22Rv1 (cell line): Measurements from ENCODE around the gene CS.

Source experiments
- ZFX ChIP-seq: fragments of 450-650 bp; IDR thresholded peaks from 2 replicates; pipeline ENCODE4 v1.6.1; 2017; ENCODE audit warnings: antibody characterized with exemption, borderline replicate concordance
- TF ChIP-seq, protein P1 (sequence below): fragments of 450-650 bp; IDR thresholded peaks from 2 replicates; pipeline ENCODE4 v1.5.1; 2017; ENCODE audit warnings: mild to moderate bottlenecking

DNA sequence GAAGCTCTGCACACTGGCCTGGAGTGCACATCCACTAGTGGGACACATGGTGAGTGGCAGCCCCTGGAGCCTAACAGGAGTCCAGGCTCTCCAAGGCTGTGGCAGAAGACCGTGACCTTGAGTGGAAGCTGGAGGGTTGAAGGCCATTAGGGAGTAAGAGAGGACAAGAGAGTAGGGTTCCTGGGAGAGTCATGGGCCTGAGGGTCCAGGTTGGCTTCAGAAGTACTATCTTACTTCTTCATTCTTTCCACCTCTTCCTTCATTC is 39.0 kb upstream of the CS start:
- TF ChIP-seq, protein P1, sequence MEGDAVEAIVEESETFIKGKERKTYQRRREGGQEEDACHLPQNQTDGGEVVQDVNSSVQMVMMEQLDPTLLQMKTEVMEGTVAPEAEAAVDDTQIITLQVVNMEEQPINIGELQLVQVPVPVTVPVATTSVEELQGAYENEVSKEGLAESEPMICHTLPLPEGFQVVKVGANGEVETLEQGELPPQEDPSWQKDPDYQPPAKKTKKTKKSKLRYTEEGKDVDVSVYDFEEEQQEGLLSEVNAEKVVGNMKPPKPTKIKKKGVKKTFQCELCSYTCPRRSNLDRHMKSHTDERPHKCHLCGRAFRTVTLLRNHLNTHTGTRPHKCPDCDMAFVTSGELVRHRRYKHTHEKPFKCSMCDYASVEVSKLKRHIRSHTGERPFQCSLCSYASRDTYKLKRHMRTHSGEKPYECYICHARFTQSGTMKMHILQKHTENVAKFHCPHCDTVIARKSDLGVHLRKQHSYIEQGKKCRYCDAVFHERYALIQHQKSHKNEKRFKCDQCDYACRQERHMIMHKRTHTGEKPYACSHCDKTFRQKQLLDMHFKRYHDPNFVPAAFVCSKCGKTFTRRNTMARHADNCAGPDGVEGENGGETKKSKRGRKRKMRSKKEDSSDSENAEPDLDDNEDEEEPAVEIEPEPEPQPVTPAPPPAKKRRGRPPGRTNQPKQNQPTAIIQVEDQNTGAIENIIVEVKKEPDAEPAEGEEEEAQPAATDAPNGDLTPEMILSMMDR, result no peak
- no peak for TF ChIP-seq ZFX
